AG10803 (cell line): ENCODE results near the gene ADARB2.

ENCODE experiments used
- DNase-seq: peaks from one replicate; pipeline ENCODE4 v3.0.0; 2010; ENCODE audit warnings: low read depth
- H3K4me3 ChIP-seq: 2 replicates; pipeline ENCODE4 v1.5.1; 2011; ENCODE audit warnings: mild to moderate bottlenecking, low read length, control low read depth
- TF ChIP-seq, protein P1 (sequence below): conservative IDR thresholded peaks from 2 replicates; pipeline ENCODE4 v1.5.1; 2011; ENCODE audit warnings: mild to moderate bottlenecking, low read length, control low read depth, inconsistent platforms

ADARB2 gene

DNA sequence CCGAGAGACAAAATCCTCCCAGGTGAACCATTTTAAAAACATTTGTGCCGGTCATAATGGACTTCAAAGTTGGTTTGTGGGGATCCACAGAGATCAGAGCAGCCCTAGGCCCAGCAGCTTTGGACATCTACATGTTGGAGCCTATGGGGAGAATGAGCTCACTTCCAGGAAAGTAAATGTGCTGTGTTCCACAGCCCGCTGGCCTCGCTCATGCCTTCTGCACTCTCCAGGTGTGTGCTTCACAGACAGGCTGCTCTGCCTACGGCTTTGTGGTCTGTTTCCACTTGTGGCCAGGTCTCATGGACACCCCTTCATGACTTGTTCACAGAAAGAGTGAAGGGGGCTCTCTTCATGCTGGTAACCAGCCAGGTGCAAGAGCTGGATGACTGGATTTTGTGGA is 141.6 kb downstream of the ADARB2 start:
- no peak for DNase-seq
- TF ChIP-seq, protein P1, sequence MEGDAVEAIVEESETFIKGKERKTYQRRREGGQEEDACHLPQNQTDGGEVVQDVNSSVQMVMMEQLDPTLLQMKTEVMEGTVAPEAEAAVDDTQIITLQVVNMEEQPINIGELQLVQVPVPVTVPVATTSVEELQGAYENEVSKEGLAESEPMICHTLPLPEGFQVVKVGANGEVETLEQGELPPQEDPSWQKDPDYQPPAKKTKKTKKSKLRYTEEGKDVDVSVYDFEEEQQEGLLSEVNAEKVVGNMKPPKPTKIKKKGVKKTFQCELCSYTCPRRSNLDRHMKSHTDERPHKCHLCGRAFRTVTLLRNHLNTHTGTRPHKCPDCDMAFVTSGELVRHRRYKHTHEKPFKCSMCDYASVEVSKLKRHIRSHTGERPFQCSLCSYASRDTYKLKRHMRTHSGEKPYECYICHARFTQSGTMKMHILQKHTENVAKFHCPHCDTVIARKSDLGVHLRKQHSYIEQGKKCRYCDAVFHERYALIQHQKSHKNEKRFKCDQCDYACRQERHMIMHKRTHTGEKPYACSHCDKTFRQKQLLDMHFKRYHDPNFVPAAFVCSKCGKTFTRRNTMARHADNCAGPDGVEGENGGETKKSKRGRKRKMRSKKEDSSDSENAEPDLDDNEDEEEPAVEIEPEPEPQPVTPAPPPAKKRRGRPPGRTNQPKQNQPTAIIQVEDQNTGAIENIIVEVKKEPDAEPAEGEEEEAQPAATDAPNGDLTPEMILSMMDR = no peak
- H3K4me3 ChIP-seq = no peak overlapping the region

DNA sequence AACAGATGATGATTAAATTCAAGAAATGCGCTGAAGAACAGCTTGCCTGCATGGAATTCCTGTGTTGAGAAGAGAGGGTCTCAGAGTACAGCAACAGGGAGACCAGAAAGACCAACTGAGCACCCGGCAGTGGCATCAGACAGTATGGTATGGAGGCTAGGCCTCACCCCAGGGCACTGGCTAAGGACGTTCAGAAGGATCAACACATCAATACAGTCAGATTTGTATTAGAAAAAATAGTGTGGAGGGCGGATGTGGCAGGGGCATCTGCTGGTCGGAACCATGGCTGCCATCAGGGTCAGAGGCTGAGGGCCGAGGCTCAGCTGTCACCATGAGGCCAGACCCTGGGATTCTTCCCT is 142.1 kb downstream of the ADARB2 start:
- no peak overlapping the region for H3K4me3 ChIP-seq
- no peak for DNase-seq
- TF ChIP-seq, protein P1 = no peak

DNA sequence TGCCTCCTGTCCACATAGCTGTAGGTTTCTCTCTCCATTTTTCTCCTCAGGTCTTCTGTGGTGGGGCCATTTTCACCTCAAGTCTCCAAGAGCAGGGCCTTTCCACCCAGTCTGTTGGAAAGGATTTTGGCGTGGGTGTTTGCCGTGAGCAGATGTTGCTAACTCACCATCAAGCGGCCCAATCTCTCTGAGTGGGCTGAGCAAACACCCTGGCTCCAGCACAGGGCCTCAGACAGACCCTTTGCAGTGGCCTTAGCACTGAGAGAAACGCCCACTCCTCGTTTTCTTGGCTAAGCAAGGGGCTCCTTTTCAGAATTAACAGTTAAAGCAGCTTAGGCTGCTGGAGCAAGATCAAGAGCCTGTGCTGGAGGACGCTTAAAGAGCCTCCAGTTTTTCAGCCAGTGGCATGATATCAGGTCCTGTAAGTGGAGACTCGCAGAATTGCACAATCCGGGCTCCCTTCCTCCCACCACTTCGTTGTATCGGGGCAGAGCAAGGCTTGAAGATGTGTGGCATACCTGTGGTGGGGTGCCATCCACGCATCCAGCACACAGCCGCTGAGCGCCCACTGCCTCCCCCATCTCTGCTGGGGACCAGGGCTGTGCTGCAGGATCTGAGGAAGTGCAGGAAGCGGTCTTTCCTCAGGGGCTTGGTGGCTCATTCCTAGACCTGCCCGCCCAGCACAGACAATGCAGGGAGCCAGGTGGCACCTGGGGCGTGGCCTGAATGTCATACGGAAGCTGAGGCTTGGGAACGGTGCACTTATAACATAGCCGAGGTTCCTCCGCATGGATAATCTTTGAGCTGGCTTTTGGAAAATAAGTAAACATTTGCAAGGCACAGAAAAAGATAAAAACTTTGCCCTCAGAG is 142.7 kb downstream of the ADARB2 start:
- TF ChIP-seq, protein P1 = no peak
- no peak overlapping the region for H3K4me3 ChIP-seq
- DNase-seq = no peak

DNA sequence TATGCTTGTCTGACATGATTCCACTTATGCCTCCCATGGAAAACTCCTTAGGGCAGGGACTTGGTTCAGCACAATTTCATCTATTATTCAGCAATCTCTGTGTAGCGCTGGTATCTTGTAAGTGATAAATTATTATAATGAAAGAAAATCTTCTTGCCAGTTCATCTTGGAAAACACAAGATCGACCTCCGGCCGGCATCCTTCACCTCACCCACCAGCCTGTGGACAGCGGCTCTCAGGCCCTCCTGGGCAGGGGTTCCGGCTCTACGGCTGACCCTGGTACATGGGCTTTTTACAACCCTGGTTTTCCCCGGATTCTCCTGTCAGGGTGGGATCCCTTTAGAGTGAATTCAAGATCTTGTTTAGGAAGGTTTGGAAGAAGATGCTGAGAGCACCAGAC is 145.6 kb downstream of the ADARB2 start:
- DNase-seq = no peak
- H3K4me3 ChIP-seq = no peak overlapping the region
- TF ChIP-seq, protein P1 = no peak

DNA sequence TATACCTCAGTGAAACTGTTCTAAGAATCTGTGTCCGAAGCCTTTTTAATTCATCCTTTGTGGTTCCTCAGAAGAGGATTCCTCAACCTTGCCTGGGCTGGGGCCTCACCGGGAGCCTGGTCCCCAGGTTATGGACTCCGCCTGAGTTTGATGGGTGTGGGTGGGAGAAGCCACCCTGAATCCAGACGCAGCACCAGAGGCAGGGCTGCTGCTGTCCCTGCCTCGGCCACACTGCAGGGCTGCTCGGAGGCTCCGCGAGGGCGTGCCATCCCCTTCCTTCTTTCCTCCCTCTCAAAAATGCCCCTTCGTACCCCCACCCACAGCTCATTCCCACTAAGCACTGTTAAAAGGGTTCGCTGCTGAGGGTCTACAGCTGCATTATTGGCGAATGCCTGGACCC is 146.3 kb downstream of the ADARB2 start:
- TF ChIP-seq, protein P1 = no peak

DNA sequence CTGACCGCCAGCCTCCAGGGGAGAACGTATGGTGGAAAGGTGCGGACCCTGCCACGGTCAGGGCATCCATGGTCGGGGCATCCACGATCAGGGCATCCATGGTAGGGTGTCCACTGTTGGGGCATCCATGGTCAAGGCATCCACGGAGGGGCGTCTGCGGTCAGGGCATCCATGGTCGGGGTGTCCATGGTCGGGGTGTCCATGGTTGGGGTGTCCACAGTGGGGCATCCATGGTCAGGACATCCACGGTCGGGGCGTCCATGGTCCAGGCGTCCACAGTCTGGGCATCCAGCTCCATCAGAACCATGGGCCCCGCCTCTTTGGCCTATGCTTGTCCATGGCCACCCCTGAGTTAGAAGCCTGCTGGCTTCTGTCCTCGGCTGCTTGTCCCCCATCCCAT is 148.1 kb downstream of the ADARB2 start:
- H3K4me3 ChIP-seq = no peak overlapping the region
- DNase-seq = no peak
- TF ChIP-seq, protein P1 = no peak

More for the DNA sequence above, 146.3 kb downstream of the ADARB2 start:
- no peak overlapping the region for H3K4me3 ChIP-seq
- no peak for DNase-seq

DNA sequence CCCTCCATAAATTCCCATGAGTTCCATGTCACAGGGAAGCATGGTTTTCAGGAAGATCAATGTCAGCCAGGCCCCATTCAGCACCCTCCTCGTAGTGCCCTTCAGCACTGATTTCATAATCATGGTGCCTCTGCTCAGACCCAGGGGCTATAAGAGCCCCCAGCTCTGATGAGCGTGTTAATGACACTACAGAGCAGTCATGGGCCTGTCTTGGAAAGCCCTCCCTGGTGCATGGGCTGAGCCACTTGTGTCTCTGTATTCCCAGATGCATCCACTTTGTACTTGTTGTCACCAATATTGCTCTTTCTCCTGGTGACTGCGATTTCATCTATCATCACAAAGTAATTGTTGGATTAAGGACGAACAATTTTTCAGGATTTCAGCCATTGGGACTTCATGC is 154.6 kb downstream of the ADARB2 start:
- H3K4me3 ChIP-seq = no peak overlapping the region
- no peak for DNase-seq
- TF ChIP-seq, protein P1 = no peak
